ENCODE results near the gene MYL1.

The MYL1 gene

GRCh38 chr2:210315015-210315788 lies at the start of gene MYL1:
Gene MYL1 (minus strand): TSS chr2:210315174. CDS start chr2:210315042, 132 bp downstream.
- DNase-seq, result no peak

- no peak for DNase-seq
Measured at GRCh38 chr2:210363876-210364275, 48.9 kb upstream of the MYL1 start.

GRCh38 chr2:210363261-210363660 lies 48.3 kb upstream of the MYL1 start:
- DNase-seq, result no peak

- no peak for DNase-seq
Measured at GRCh38 chr2:210360412-210360811, 45.4 kb upstream of the MYL1 start.

GRCh38 chr2:210356944-210357343 lies 42.0 kb upstream of the MYL1 start:
- DNase-seq, result no peak

GRCh38 chr2:210337159-210337558 lies 22.2 kb upstream of the MYL1 start:
- DNase-seq, result no peak

- DNase-seq, result no peak
Measured at GRCh38 chr2:210324906-210325305, 9.9 kb upstream of the MYL1 start.

- no peak for DNase-seq
Measured at GRCh38 chr2:210324458-210324857, 9.5 kb upstream of the MYL1 start.

- DNase-seq, result no peak
Measured at GRCh38 chr2:210323003-210323402, 8.0 kb upstream of the MYL1 start.

GRCh38 chr2:210318891-210319290 lies 3.9 kb upstream of the MYL1 start:
- no peak for DNase-seq

- no peak for DNase-seq
Measured at GRCh38 chr2:210318486-210318885, 3.5 kb upstream of the MYL1 start.

- no peak for DNase-seq
Measured at GRCh38 chr2:210310550-210310949, 4.4 kb downstream of the MYL1 start.

GRCh38 chr2:210309548-210310233 lies 5.3 kb downstream of the MYL1 start:
- no peak for DNase-seq

- DNase-seq, result no peak
Measured at GRCh38 chr2:210303498-210303897, 11.5 kb downstream of the MYL1 start.

- DNase-seq, result peak; percentile 16
Measured at GRCh38 chr2:210302326-210302725, 12.6 kb downstream of the MYL1 start.

GRCh38 chr2:210299866-210300373 lies 15.1 kb downstream of the MYL1 start:
- DNase-seq, result no peak

- DNase-seq, result no peak
Measured at GRCh38 chr2:210288408-210288807, 26.6 kb downstream of the MYL1 start.

- no peak for DNase-seq
Measured at GRCh38 chr2:210287301-210287700, 27.7 kb downstream of the MYL1 start.

GRCh38 chr2:210286123-210286680 lies 28.8 kb downstream of the MYL1 start:
- no peak for DNase-seq

- DNase-seq, result no peak
Measured at GRCh38 chr2:210277133-210277532, 37.8 kb downstream of the MYL1 start.

GRCh38 chr2:210271300-210271699 lies 43.7 kb downstream of the MYL1 start:
- no peak for DNase-seq

GRCh38 chr2:210269148-210269547 lies 45.8 kb downstream of the MYL1 start:
- DNase-seq, result no peak

- no peak for DNase-seq
Measured at GRCh38 chr2:210268281-210268680, 46.7 kb downstream of the MYL1 start.

GRCh38 chr2:210267698-210268097 lies 47.3 kb downstream of the MYL1 start:
- no peak for DNase-seq

Measured in NCI-H226 (cell line).